HepG2 (cell line): ENCODE data around the gene DNAJC11. TPM values are rescaled to one million over a fixed set of nuclear protein-coding genes. Genes with fewer than 3 reads are reported as not detected.

Experiments
- ATM ChIP-seq: fragments of 450-650 bp; IDR thresholded peaks from 2 replicates; pipeline ENCODE4 v1.7.1; 2017; ENCODE audit warnings: mild to moderate bottlenecking, borderline replicate concordance
- FOSL1 ChIP-seq: sonication (generic); formaldehyde crosslinking; IDR thresholded peaks from 2 replicates; pipeline ENCODE4 v1.9.0; 2021; ENCODE audit warnings: missing genetic modification reagents, borderline replicate concordance
- IKZF4 ChIP-seq: sonication (generic); formaldehyde crosslinking; IDR thresholded peaks from 2 replicates; pipeline ENCODE4 v1.5.1; 2020; ENCODE audit warnings: borderline replicate concordance, mild to moderate bottlenecking, low read depth, missing genetic modification reagents; ENCODE audit errors: not compliant biosample characterization
- KDM4B ChIP-seq: sonication (generic); formaldehyde crosslinking; IDR thresholded peaks from 2 replicates; pipeline ENCODE4 v1.4.0; 2020; ENCODE audit warnings: missing genetic modification reagents
- KDM5B ChIP-seq: sonication (generic); formaldehyde crosslinking; IDR thresholded peaks from 2 replicates; pipeline ENCODE4 v1.4.0; 2020; ENCODE audit warnings: missing genetic modification reagents, mild to moderate bottlenecking, borderline replicate concordance
- MBD4 ChIP-seq: IDR thresholded peaks from 2 replicates; pipeline ENCODE4 v1.6.1; 2012; ENCODE audit warnings: low read length, inconsistent platforms, borderline replicate concordance
- RFXAP ChIP-seq: sonication (generic); formaldehyde crosslinking; IDR thresholded peaks from 2 replicates; pipeline ENCODE4 v1.4.0; 2020; ENCODE audit warnings: missing genetic modification reagents, borderline replicate concordance
- UBTF ChIP-seq: sonication (generic); formaldehyde crosslinking; IDR thresholded peaks from 2 replicates; pipeline ENCODE4 v1.4.0; 2020; ENCODE audit warnings: mild to moderate bottlenecking, missing genetic modification reagents
- ZFAT ChIP-seq: sonication (generic); formaldehyde crosslinking; conservative IDR thresholded peaks from 2 replicates; pipeline ENCODE4 v1.8.1; 2023; ENCODE audit warnings: missing genetic modification reagents, inconsistent platforms
- ZNF18 ChIP-seq: sonication (generic); formaldehyde crosslinking; IDR thresholded peaks from 2 replicates; pipeline ENCODE4 v1.8.0; 2022; ENCODE audit warnings: mild to moderate bottlenecking, missing genetic modification reagents; ENCODE audit not compliant: insufficient replicate concordance
- ZNF232 ChIP-seq: sonication (generic); formaldehyde crosslinking; IDR thresholded peaks from 2 replicates; pipeline ENCODE4 v1.4.0; 2020; ENCODE audit warnings: missing genetic modification reagents, borderline replicate concordance
- ZNF333 ChIP-seq: sonication (generic); formaldehyde crosslinking; IDR thresholded peaks from 2 replicates; pipeline ENCODE4 v1.4.0; 2020; ENCODE audit warnings: mild to moderate bottlenecking, missing genetic modification reagents, borderline replicate concordance
- ZNF337 ChIP-seq: sonication (generic); formaldehyde crosslinking; IDR thresholded peaks from 2 replicates; pipeline ENCODE4 v1.5.1; 2020; ENCODE audit warnings: missing genetic modification reagents, low read depth, mild to moderate bottlenecking, borderline replicate concordance
- ZNF781 ChIP-seq: sonication (generic); formaldehyde crosslinking; IDR thresholded peaks from 2 replicates; pipeline ENCODE4 v1.5.1; 2020; ENCODE audit warnings: borderline replicate concordance, mild to moderate bottlenecking, missing genetic modification reagents; ENCODE audit errors: not compliant biosample characterization
- ZNF792 ChIP-seq: IDR thresholded peaks from 2 replicates; pipeline ENCODE4 v1.6.1; 2016
- ZSCAN25 ChIP-seq: sonication (generic); formaldehyde crosslinking; IDR thresholded peaks from 2 replicates; pipeline ENCODE4 v1.8.0; 2022; ENCODE audit warnings: mild to moderate bottlenecking, missing genetic modification reagents
- polyA plus RNA-seq, 8 experiments: library from polyadenylated mRNA; depleted of rRNA in 3 of 8; stranded (reverse) in 7 of 8; unstranded in 1 of 8; fragments of >200 nt; fragmentation: Illumina TruSeq in 4 of 8; extraction: Trizol in 4 of 8; gene quantifications; 2 replicates each; pipeline versions ENCODE4 v1.2.1 to v1.2.3, GENCODE V29; 2011 to 2016; ENCODE audit warnings: low read depth in 4 of 8, missing spikeins in 1 of 8, mixed read lengths in 1 of 8; ENCODE audit not compliant: insufficient read depth in 1 of 8
- total RNA-seq, 5 experiments: library from RNA; depleted of rRNA; stranded (reverse); fragments of >200 nt; fragmentation: Illumina TruSeq; extraction: Trizol; gene quantifications; 2 replicates each; pipeline ENCODE4 v1.2.3, GENCODE V29; 2016; ENCODE audit warnings: low read depth in 1 of 5
- TF ChIP-seq, protein P1 (sequence below): sonication (generic); formaldehyde crosslinking; conservative IDR thresholded peaks from 2 replicates; pipeline ENCODE4 v1.4.0; 2020; ENCODE audit warnings: missing genetic modification reagents
- TF ChIP-seq, protein P2 (sequence below): sonication (generic); formaldehyde crosslinking; IDR thresholded peaks from 2 replicates; pipeline ENCODE4; 2020; ENCODE audit warnings: missing genetic modification reagents, mild to moderate bottlenecking, borderline replicate concordance
- TF ChIP-seq, protein P3 (sequence below): sonication (generic); formaldehyde crosslinking; conservative IDR thresholded peaks from 2 replicates; pipeline ENCODE4 v1.4.0; 2020; ENCODE audit warnings: missing genetic modification reagents

The DNAJC11 gene
- total and polyA plus RNA-seq, 2 of the 13 experiments (the other 11 are each of a cell fraction or from before 2014, with no cell fraction given): 25.1 to 47.6 TPM

DNA sequence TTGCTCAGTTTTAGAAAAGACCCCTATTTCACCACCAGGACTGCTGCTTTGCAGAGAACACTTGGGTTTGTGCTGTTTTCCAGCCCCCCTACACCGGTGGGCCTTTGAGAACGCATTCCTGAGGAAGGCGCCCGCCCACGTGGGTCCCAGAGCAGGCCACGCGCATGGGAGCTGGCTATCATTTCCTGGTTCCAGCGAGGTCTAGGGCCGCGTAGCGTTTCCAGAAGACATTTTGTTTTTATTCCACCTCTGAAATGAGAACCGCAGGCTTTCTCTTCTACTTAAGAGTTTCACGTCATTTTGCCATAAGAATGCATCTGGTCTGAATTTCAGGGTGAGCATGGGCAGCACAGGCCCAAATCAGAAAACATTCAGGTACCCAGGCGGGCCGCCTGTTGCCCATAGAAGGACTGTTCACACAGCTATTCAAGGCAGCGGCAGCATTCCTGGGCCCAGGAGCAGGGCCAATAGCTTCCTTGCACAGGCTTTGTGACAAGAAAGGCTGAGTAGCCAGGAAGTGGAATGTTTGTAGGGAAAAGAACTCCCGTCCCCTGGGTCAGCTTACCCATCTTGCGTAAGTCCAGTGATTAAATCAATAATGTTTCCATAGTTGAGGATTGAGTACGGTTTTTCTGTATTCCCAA, 97.6 kb downstream of the DNAJC11 start (continued):
- TF ChIP-seq ZNF333 (CRISPR knock-in tag) (0 out of 2 replicates have a peak, but pooled peaks have one; percentile 34), MBD4 (no peak), ZNF18 (CRISPR knock-in tag) (no peak), ZNF781 (no peak), IKZF4 (no peak), ZNF337 (CRISPR knock-in tag) (no peak), UBTF (CRISPR knock-in tag) (0 out of 2 replicates have a peak, but pooled peaks have one; percentile 28), ATM (no peak), FOSL1 (CRISPR knock-in tag) (no peak), KDM5B (CRISPR knock-in tag) (peak; percentile 89), ZNF792 (CRISPR knock-in tag) (peak; percentile 85; the same call in 1 of the 2 replicates), KDM4B (CRISPR knock-in tag) (0 out of 2 replicates have a peak, but pooled peaks have one; percentile 44), ZFAT (CRISPR knock-in tag) (no peak), ZSCAN25 (CRISPR knock-in tag) (no peak), ZNF232 (CRISPR knock-in tag) (no peak), RFXAP (peak; percentile 43; the same call in 1 of the 2 replicates)
- TF ChIP-seq, protein P1, sequence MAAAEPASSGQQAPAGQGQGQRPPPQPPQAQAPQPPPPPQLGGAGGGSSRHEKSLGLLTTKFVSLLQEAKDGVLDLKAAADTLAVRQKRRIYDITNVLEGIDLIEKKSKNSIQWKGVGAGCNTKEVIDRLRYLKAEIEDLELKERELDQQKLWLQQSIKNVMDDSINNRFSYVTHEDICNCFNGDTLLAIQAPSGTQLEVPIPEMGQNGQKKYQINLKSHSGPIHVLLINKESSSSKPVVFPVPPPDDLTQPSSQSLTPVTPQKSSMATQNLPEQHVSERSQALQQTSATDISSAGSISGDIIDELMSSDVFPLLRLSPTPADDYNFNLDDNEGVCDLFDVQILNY (CRISPR knock-in tag): no peak
- TF ChIP-seq, protein P2, sequence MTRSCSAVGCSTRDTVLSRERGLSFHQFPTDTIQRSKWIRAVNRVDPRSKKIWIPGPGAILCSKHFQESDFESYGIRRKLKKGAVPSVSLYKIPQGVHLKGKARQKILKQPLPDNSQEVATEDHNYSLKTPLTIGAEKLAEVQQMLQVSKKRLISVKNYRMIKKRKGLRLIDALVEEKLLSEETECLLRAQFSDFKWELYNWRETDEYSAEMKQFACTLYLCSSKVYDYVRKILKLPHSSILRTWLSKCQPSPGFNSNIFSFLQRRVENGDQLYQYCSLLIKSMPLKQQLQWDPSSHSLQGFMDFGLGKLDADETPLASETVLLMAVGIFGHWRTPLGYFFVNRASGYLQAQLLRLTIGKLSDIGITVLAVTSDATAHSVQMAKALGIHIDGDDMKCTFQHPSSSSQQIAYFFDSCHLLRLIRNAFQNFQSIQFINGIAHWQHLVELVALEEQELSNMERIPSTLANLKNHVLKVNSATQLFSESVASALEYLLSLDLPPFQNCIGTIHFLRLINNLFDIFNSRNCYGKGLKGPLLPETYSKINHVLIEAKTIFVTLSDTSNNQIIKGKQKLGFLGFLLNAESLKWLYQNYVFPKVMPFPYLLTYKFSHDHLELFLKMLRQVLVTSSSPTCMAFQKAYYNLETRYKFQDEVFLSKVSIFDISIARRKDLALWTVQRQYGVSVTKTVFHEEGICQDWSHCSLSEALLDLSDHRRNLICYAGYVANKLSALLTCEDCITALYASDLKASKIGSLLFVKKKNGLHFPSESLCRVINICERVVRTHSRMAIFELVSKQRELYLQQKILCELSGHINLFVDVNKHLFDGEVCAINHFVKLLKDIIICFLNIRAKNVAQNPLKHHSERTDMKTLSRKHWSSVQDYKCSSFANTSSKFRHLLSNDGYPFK (CRISPR knock-in tag): 0 out of 2 replicates have a peak, but pooled peaks have one; percentile 51
- TF ChIP-seq, protein P3, sequence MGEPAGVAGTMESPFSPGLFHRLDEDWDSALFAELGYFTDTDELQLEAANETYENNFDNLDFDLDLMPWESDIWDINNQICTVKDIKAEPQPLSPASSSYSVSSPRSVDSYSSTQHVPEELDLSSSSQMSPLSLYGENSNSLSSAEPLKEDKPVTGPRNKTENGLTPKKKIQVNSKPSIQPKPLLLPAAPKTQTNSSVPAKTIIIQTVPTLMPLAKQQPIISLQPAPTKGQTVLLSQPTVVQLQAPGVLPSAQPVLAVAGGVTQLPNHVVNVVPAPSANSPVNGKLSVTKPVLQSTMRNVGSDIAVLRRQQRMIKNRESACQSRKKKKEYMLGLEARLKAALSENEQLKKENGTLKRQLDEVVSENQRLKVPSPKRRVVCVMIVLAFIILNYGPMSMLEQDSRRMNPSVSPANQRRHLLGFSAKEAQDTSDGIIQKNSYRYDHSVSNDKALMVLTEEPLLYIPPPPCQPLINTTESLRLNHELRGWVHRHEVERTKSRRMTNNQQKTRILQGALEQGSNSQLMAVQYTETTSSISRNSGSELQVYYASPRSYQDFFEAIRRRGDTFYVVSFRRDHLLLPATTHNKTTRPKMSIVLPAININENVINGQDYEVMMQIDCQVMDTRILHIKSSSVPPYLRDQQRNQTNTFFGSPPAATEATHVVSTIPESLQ (CRISPR knock-in tag): 0 out of 2 replicates have a peak, but pooled peaks have one; percentile 63
